Body of pancreas (tissue), 4 donors: ENCODE measurements around the gene SLC45A3.

Experiments used
- CTCF ChIP-seq, 7 experiments: fragments of 450-650 bp in 4 of 7; fragments of 200-600 bp in 3 of 7; sonication (generic) in 3 of 7; IDR thresholded peaks; one replicate each; pipeline ENCODE4 v1.5.1; 2016 to 2019; ENCODE audit warnings: antibody characterized with exemption in 7 of 7
- POLR2A ChIP-seq, 3 donors: fragments of 450-650 bp; IDR thresholded peaks; one replicate each; pipeline ENCODE4 v1.6.1; 2016; ENCODE audit warnings: antibody characterized with exemption in 3 of 3, mild to moderate bottlenecking in 2 of 3

GRCh38 chr1:205719762-205720161 lies 39.5 kb upstream of the SLC45A3 start:
- TF ChIP-seq CTCF (IDR thresholded peaks at IDR 0.05) (no peak), POLR2A (IDR thresholded peaks at IDR 0.05) (no peak)
